ENCODE results near the gene LARGE2.

GRCh38 chr11:45933846-45934579, 11.6 kb downstream of the LARGE2 start:
- TF ChIP-seq CTCF (conservative IDR thresholded peaks at IDR 0.05; ENCODE audit: low read depth in 2 of 2) (no peak), POLR2AphosphoS5 (IDR thresholded peaks at IDR 0.05; ENCODE audit: low read depth) (no peak), CREB1 (CRISPR knock-in tag; IDR thresholded peaks at IDR 0.05; ENCODE audit: low read depth) (no peak), EZH2 (IDR thresholded peaks at IDR 0.05; ENCODE audit: low read depth, unreplicated experiment) (no peak), ETS1 (IDR thresholded peaks at IDR 0.05) (no peak)
